Smooth muscle cell (in vitro differentiated cells): ENCODE measurements around the gene EME1. TPM values are rescaled to one million over a fixed set of nuclear protein-coding genes. Genes with fewer than 3 reads are reported as not detected.

ENCODE experiments used
- DNase-seq: peaks from one replicate; lab custom pipeline; 2025; ENCODE audit not compliant: unreplicated experiment; lab: John Stamatoyannopoulos, UW
- H2AFZ ChIP-seq: fragments of 200-600 bp; sonication (generic); 2 replicates; pipeline ENCODE4 v1.6.0; 2016; ENCODE audit warnings: antibody characterized with exemption, low read depth, mild to moderate bottlenecking
- H3F3A ChIP-seq: fragments of 200-600 bp; sonication (generic); 2 replicates; pipeline ENCODE4 v1.6.0; 2017; ENCODE audit warnings: antibody characterized with exemption, low read depth
- H3K27ac ChIP-seq: fragments of 200-600 bp; sonication (generic); 2 replicates; pipeline ENCODE4 v1.5.1; 2016; ENCODE audit warnings: low read depth, mild to moderate bottlenecking
- H3K27me3 ChIP-seq: fragments of 200-600 bp; sonication (generic); 2 replicates; pipeline ENCODE4 v1.6.1; 2016; ENCODE audit warnings: low read depth, mild to moderate bottlenecking
- H3K36me3 ChIP-seq: fragments of 200-600 bp; sonication (generic); 2 replicates; pipeline ENCODE4 v1.5.1; 2016; ENCODE audit warnings: low read depth
- H3K4me1 ChIP-seq: fragments of 200-600 bp; sonication (generic); 2 replicates; pipeline ENCODE4 v1.5.1; 2016; ENCODE audit warnings: low read depth
- H3K4me2 ChIP-seq: fragments of 200-600 bp; sonication (generic); 2 replicates; pipeline ENCODE4 v1.6.0; 2016; ENCODE audit warnings: mild to moderate bottlenecking
- H3K4me3 ChIP-seq: fragments of 200-600 bp; sonication (generic); 2 replicates; pipeline ENCODE4 v1.5.1; 2016; ENCODE audit warnings: mild to moderate bottlenecking
- H3K79me2 ChIP-seq: fragments of 200-600 bp; sonication (generic); 2 replicates; pipeline ENCODE4 v1.6.0; 2016; ENCODE audit warnings: low read depth, mild to moderate bottlenecking
- H3K9ac ChIP-seq: fragments of 200-600 bp; sonication (generic); 2 replicates; pipeline ENCODE4 v1.6.0; 2016; ENCODE audit warnings: low read depth
- H3K9me3 ChIP-seq: fragments of 200-600 bp; sonication (generic); replicated peaks from 2 replicates; pipeline ENCODE4 v1.5.1; 2016; ENCODE audit warnings: low read depth
- H4K20me1 ChIP-seq: fragments of 200-600 bp; sonication (generic); 2 replicates; pipeline ENCODE4 v1.6.0; 2016; ENCODE audit warnings: low read depth
- WGBS: methylation state at CpG from one replicate; pipeline ENCODE4 v1.1.7; 2016; ENCODE audit warnings: low lambda C conversion rate; 5-methylcytosine and 5-hydroxymethylcytosine counted together
- polyA plus RNA-seq: library from polyadenylated mRNA; unstranded; fragments of >200 nt; fragmentation: Nextera tagmentation; extraction: Ambion mirVana; gene quantifications from 2 replicates; pipeline ENCODE4 v1.2.1, GENCODE V29; 2016
- total RNA-seq: library from RNA; depleted of rRNA; stranded (reverse); fragments of >200 nt; gene quantifications from 2 replicates; pipeline ENCODE4 v1.2.3, GENCODE V29; 2014
- TF ChIP-seq, protein P1 (sequence below): fragments of 200-600 bp; sonication (generic); IDR thresholded peaks from 2 replicates; pipeline ENCODE4 v1.5.1; 2017; ENCODE audit warnings: borderline replicate concordance, mild to moderate bottlenecking, antibody characterized with exemption; ENCODE audit not compliant: insufficient read depth, poor library complexity, severe bottlenecking

The EME1 gene
- total and polyA plus RNA-seq, 2 experiments from 2014 or later: 8.2 to 9.6 TPM

DNA sequence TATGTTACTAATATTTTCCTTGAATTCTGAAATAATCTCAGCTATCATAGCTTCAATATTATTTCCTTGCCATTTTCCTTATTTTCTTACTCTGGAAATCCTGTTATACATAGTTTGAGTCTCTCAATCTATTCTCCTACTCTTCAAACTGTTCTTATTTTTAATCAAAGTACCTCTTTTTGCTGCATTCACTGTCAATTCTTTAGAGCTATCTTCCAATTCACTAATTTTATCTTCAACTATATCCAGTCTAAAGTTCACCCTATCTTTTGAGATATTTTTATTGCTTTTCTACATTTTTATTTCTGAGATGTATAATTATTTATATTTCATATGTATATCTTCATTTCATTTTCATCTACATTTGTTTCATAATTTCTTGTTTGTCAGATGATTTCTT is 34.4 kb upstream of the EME1 start:
- no peak overlapping the region for H3K9ac ChIP-seq
- TF ChIP-seq, protein P1, sequence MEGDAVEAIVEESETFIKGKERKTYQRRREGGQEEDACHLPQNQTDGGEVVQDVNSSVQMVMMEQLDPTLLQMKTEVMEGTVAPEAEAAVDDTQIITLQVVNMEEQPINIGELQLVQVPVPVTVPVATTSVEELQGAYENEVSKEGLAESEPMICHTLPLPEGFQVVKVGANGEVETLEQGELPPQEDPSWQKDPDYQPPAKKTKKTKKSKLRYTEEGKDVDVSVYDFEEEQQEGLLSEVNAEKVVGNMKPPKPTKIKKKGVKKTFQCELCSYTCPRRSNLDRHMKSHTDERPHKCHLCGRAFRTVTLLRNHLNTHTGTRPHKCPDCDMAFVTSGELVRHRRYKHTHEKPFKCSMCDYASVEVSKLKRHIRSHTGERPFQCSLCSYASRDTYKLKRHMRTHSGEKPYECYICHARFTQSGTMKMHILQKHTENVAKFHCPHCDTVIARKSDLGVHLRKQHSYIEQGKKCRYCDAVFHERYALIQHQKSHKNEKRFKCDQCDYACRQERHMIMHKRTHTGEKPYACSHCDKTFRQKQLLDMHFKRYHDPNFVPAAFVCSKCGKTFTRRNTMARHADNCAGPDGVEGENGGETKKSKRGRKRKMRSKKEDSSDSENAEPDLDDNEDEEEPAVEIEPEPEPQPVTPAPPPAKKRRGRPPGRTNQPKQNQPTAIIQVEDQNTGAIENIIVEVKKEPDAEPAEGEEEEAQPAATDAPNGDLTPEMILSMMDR: no peak
- H2AFZ ChIP-seq: no peak overlapping the region

GRCh38 chr17:50339381-50339780 is 33.6 kb upstream of the EME1 start:
- H3K4me3 ChIP-seq: no peak overlapping the region
- no peak overlapping the region for H3K4me2 ChIP-seq
- H3K79me2 ChIP-seq: no peaks in the 10 kb centered on the region
- no peak overlapping the region for H3K9ac ChIP-seq
- no peaks in the 10 kb centered on the region for H3K36me3 ChIP-seq
- DNase-seq: no peak
- TF ChIP-seq, protein P1: no peak
- H3K4me1 ChIP-seq: no peaks in the 10 kb centered on the region
- no peaks in the 10 kb centered on the region for H3K9me3 ChIP-seq
- no peak overlapping the region for H3K27ac ChIP-seq
- no peaks in the 10 kb centered on the region for H4K20me1 ChIP-seq
- H3F3A ChIP-seq: no peaks in the 10 kb centered on the region
- H3K27me3 ChIP-seq: no peaks in the 10 kb centered on the region
- H2AFZ ChIP-seq: no peak overlapping the region

More for the DNA sequence above, 34.4 kb upstream of the EME1 start:
- no peaks in the 10 kb centered on the region for H3K36me3 ChIP-seq
- no peak for DNase-seq
- no peak overlapping the region for H3K4me3 ChIP-seq
- H3K79me2 ChIP-seq: no peaks in the 10 kb centered on the region
- no peaks in the 10 kb centered on the region for H3K9me3 ChIP-seq
- no peaks in the 10 kb centered on the region for H3K4me1 ChIP-seq
- H4K20me1 ChIP-seq: no peaks in the 10 kb centered on the region
- no peaks in the 10 kb centered on the region for H3K27me3 ChIP-seq
- no peaks in the 10 kb centered on the region for H3F3A ChIP-seq
- H3K27ac ChIP-seq: no peak overlapping the region
- no peak overlapping the region for H3K4me2 ChIP-seq

DNA sequence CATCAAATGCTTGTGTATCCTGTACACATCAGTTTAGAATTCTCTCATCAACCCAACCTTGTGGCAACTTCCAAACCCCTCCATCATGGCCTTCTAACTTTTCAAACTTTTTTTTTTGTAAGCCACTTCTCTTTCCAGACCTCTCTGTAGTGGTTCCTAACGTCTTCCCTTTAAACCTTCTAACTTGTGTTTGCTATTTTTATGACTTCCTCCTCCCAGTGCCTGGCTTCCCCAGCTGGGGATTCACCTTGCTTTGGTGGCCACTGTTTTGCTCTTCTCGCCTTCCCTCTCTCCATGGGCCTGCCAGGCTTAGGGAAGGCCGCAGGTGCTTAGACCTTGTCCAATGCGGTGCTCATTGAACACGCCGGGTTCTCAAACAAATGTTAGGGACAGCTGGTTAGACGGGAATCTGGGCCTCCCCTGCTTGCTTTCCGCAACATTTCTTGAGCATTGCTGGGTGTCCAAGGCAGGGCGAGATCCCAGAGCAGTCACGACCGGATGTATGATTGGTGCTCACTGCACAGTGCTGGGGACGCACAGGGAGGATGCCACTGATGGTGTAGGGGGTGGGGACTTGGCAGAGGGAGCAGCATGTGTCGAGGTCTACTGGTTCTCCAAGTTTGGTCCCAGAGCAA is 28.2 kb upstream of the EME1 start:
- 76% methylated on average over 13 of the region's 13 CpGs for WGBS
- H2AFZ ChIP-seq: no peak overlapping the region

More for the DNA sequence above, 28.2 kb upstream of the EME1 start:
- Histone ChIP-seq H3K9ac (no peak overlapping the region), H4K20me1 (peaks cover 25% of the 10 kb centered on the region), H3K27me3 (no peaks in the 10 kb centered on the region), H3K27ac (no peak overlapping the region), H3K36me3 (no peaks in the 10 kb centered on the region), H3K9me3 (no peaks in the 10 kb centered on the region), H3K4me3 (no peak overlapping the region), H3K4me1 (peaks cover 16% of the 10 kb centered on the region), H3F3A (no peaks in the 10 kb centered on the region), H3K4me2 (no peak overlapping the region), H3K79me2 (peaks cover 29% of the 10 kb centered on the region)
- TF ChIP-seq, protein P1: no peak
- no peak for DNase-seq
